Esophagus muscularis mucosa (tissue), 3 donors: ENCODE data around the gene RAVER2.

Source experiments
- CTCF ChIP-seq, 3 experiments: fragments of 200-600 bp in 2 of 3; fragments of 450-650 bp in 1 of 3; sonication (generic) in 2 of 3; IDR thresholded peaks; one replicate each; pipeline ENCODE4 v1.5.1; 2017 to 2019; ENCODE audit warnings: antibody characterized with exemption in 3 of 3, mild to moderate bottlenecking in 2 of 3, moderate library complexity in 1 of 3
- POLR2AphosphoS5 ChIP-seq, 2 donors: sonication (generic); formaldehyde crosslinking; IDR thresholded peaks; one replicate each; pipeline ENCODE4 v1.6.1; 2017; ENCODE audit warnings: antibody characterized with exemption in 2 of 2

GRCh38 chr1:64711266-64711665 lies 33.6 kb upstream of the RAVER2 start:
- no peak for TF ChIP-seq CTCF (IDR thresholded peaks at IDR 0.05)
- no peak for TF ChIP-seq POLR2AphosphoS5 (IDR thresholded peaks at IDR 0.05)
